Left cardiac atrium (tissue), 4 donors: ENCODE data around the gene PCBP3. TPM values are rescaled to one million over a fixed set of nuclear protein-coding genes. Genes with fewer than 3 reads are reported as not detected.
A peak's percentile ranks its signal among the peaks of the same experiment; 100 is the strongest.
"Not testable (repeated sequence)": the region's sequence is repeated elsewhere in the genome, so short reads cannot be mapped to it uniquely, and the experiment has no call there.

Experiments
- ATAC-seq, 2 donors: fragments of 200-7000 bp; cut with Tn5 transposase; one replicate each; pipeline ENCODE4 v1.9.1; 2020; ENCODE audit warnings: mild to moderate bottlenecking in 2 of 2, moderate library complexity in 2 of 2
- DNase-seq: peaks from one replicate; pipeline ENCODE4 v3.0.0-alpha.2; 2020
- intact Hi-C, 2 donors: fragments of 100-400 bp; cut with DNase I; formaldehyde crosslinking; loops; one replicate each; pipeline versions ENCODE4 v1.14.1 to v1.15.1; 2022 to 2023
- total RNA-seq, 2 donors: library from RNA; stranded (reverse); fragmentation: NEBNext Ultra II Directional; extraction: Animal tissue kit (Norgen Biotek cat#: 25700); gene quantifications; one replicate each; pipeline ENCODE4 v1.2.1, GENCODE V29; 2021
- donor health status: DM: no; HTN: yes; CAD: no.
- donor health status: DM: no; HTN: yes; CAD: no; lungs with severe emphysema.
- donor health status: DM: yes; HTN: yes; CAD: no.
- donor health status: Dilated cardiomyopathy.

The PCBP3 gene
- total RNA-seq, 2 donors from 2014 or later: 5.8 to 5.9 TPM

GRCh38 chr21:45887788-45888187 lies 244.3 kb downstream of the PCBP3 start:
- intact Hi-C loops: loop anchor here in 1 of 2 donors (5.0 kb wide), 1 partner anchor 35 kb away; no protein-coding TSS in a partner anchor
- DNase-seq (peak; percentile 77), ATAC-seq (peak; percentile 62 to 76)

- ATAC-seq (no peak), DNase-seq (peak; percentile 18)
- intact Hi-C loops: loop anchor here in 1 of 2 donors (5.0 kb wide), 1 partner anchor 34 kb away; no protein-coding TSS in a partner anchor
These were observed 245.0 kb downstream of the PCBP3 start for GRCh38 chr21:45888386-45889009.

- intact Hi-C loops: loop anchor here in 1 of 2 donors (5.0 kb wide), 1 partner anchor 33 kb away; no protein-coding TSS in a partner anchor
- ATAC-seq: no peak
- DNase-seq: peak; percentile 15
These were observed 245.7 kb downstream of the PCBP3 start for GRCh38 chr21:45889256-45889655.

GRCh38 chr21:45889961-45890360 lies 246.4 kb downstream of the PCBP3 start:
- peak in 1 of 2 donors; percentile 59 for ATAC-seq
- intact Hi-C loops: loop anchor here in 1 of 2 donors (5.0 kb wide), 1 partner anchor 32 kb away; no protein-coding TSS in a partner anchor
- DNase-seq: peak; percentile 35

GRCh38 chr21:45891388-45892155 lies 248.0 kb downstream of the PCBP3 start:
- intact Hi-C loops: no loop called here
- ATAC-seq: no peak
- peak; percentile 16 for DNase-seq

- intact Hi-C loops: no loop called here
- DNase-seq (peak; percentile 21), ATAC-seq (no peak)
These were observed 248.8 kb downstream of the PCBP3 start for GRCh38 chr21:45892156-45892915.

- ATAC-seq: no peak
- intact Hi-C loops: no loop called here
- peak; percentile 13 for DNase-seq
These were observed 249.6 kb downstream of the PCBP3 start for GRCh38 chr21:45892916-45893739.

- intact Hi-C loops: no loop called here
- ATAC-seq: peak; percentile 33 to 54
- DNase-seq: peak; percentile 35
These were observed 250.4 kb downstream of the PCBP3 start for GRCh38 chr21:45893740-45894449.

- DNase-seq (peak; percentile 82), ATAC-seq (peak; percentile 82 to 86)
- intact Hi-C loops: no loop called here
These were observed 250.9 kb downstream of the PCBP3 start for GRCh38 chr21:45894450-45894825.

GRCh38 chr21:45894906-45895777 lies 251.6 kb downstream of the PCBP3 start:
- DNase-seq (peak; percentile 16), ATAC-seq (no peak)
- intact Hi-C loops: no loop called here

GRCh38 chr21:45895778-45896370 lies 252.3 kb downstream of the PCBP3 start:
- ATAC-seq: no peak
- intact Hi-C loops: no loop called here

GRCh38 chr21:45896431-45896830 lies 252.9 kb downstream of the PCBP3 start:
- ATAC-seq, DNase-seq, intact Hi-C loops: not testable (repeated sequence)

More at GRCh38 chr21:45895778-45896370, 252.3 kb downstream of the PCBP3 start:
- peak; percentile 16 for DNase-seq

- DNase-seq: no peak
- intact Hi-C loops: no loop called here
- no peak for ATAC-seq
These were observed 253.9 kb downstream of the PCBP3 start for GRCh38 chr21:45897191-45898027.

GRCh38 chr21:45898028-45898350 lies 254.5 kb downstream of the PCBP3 start:
- peak; percentile 9 for DNase-seq
- intact Hi-C loops: no loop called here

GRCh38 chr21:45898781-45899180 lies 255.3 kb downstream of the PCBP3 start:
- intact Hi-C loops: no loop called here
- DNase-seq (peak; percentile 12), ATAC-seq (no peak)

More at GRCh38 chr21:45898028-45898350, 254.5 kb downstream of the PCBP3 start:
- no peak for ATAC-seq
